GM12878 (cell line): ENCODE measurements around the gene PPP1CC. TPM values are rescaled to one million over a fixed set of nuclear protein-coding genes. Genes with fewer than 3 reads are reported as not detected.

Experiments used
- ATAC-seq: fragments of 200-7000 bp; cut with Tn5 transposase; 3 replicates; pipeline ENCODE4 v1.9.1; 2020; ENCODE audit warnings: mild to moderate bottlenecking, moderate library complexity
- BruUV-seq: library from RNA; stranded (reverse); fragments of 400-500 nt; replicated peaks from 2 replicates; lab custom pipeline; 2021; lab: Mats Ljungman, UMichigan
- CTCF ChIA-PET: fragments of 300-600 bp; sonication (Branson Sonifier 250); formaldehyde crosslinking; extraction: SDS; loops from one replicate; lab custom pipeline; 2021; ENCODE audit warnings: inconsistent platforms; lab: Yijun Ruan, JAX
- POLR2A ChIA-PET: fragments of 350-600 bp; formaldehyde crosslinking; extraction: SDS; loops from one replicate; lab custom pipeline; 2021; ENCODE audit warnings: inconsistent platforms; lab: Charles Lee
- RAD21 ChIA-PET: fragments of 300-600 bp; sonication (Branson Sonifier 250); formaldehyde crosslinking; loops from one replicate; lab custom pipeline; 2023; ENCODE audit warnings: antibody characterized with exemption; ENCODE audit not compliant: unreplicated experiment; lab: Charles Lee
- SMC1A ChIA-PET: fragments of 300-600 bp; sonication (Branson Sonifier 250); formaldehyde crosslinking; loops from one replicate; lab custom pipeline; 2023; ENCODE audit not compliant: unreplicated experiment, uncharacterized antibody; lab: Charles Lee
- DNase-seq: peaks from one replicate; pipeline ENCODE4 v3.0.0-alpha.2; 2011; ENCODE audit warnings: low read depth, low spot score
- FAIRE-seq: peaks from 3 replicates; lab custom pipeline; 2011; peaks lifted over from hg19 to GRCh38; lab: Jason Lieb, UNC
- H2AFZ ChIP-seq: 2 replicates; pipeline ENCODE4 v1.6.0; 2011; ENCODE audit warnings: low read depth, low read length, control low read depth; ENCODE audit not compliant: control insufficient read depth
- H3K27ac ChIP-seq: 2 replicates; pipeline ENCODE4 v1.5.1; 2011; ENCODE audit warnings: control low read depth; ENCODE audit not compliant: control insufficient read depth, insufficient read depth
- H3K27me3 ChIP-seq, 2 experiments: replicated peaks in 1 of 2; 2 replicates each; pipeline versions ENCODE4 v1.6.0 to v1.6.1; 2011; ENCODE audit warnings: low read length in 1 of 2; ENCODE audit not compliant: control insufficient read depth in 2 of 2, insufficient read depth in 2 of 2
- H3K36me3 ChIP-seq, 2 experiments: 2 replicates each; pipeline ENCODE4 v1.5.1; 2011; ENCODE audit warnings: low read length in 1 of 2; ENCODE audit not compliant: control insufficient read depth in 2 of 2, insufficient read depth in 2 of 2
- H3K4me1 ChIP-seq: 2 replicates; pipeline ENCODE4 v1.6.1; 2011; ENCODE audit warnings: mild to moderate bottlenecking, low read length, moderate library complexity, mixed read lengths; ENCODE audit not compliant: control insufficient read depth, insufficient read depth
- H3K4me2 ChIP-seq: 2 replicates; pipeline ENCODE4 v1.6.0; 2011; ENCODE audit warnings: control low read depth; ENCODE audit not compliant: control insufficient read depth, insufficient read depth
- H3K4me3 ChIP-seq: fragments of 200-600 bp; sonication (generic); 2 replicates; pipeline ENCODE4 v1.5.1; 2016
- H3K79me2 ChIP-seq: 2 replicates; pipeline ENCODE4 v1.6.0; 2011; ENCODE audit warnings: low read length; ENCODE audit not compliant: control insufficient read depth, insufficient read depth
- H3K9ac ChIP-seq: 2 replicates; pipeline ENCODE4 v1.8.0; 2011; ENCODE audit warnings: low read length, control low read depth, mixed read lengths; ENCODE audit not compliant: control insufficient read depth, insufficient read depth
- H3K9me3 ChIP-seq: replicated peaks from 3 replicates; pipeline ENCODE4 v1.5.1; 2011; ENCODE audit warnings: mild to moderate bottlenecking, low read length; ENCODE audit not compliant: control insufficient read depth, insufficient read depth
- H4K20me1 ChIP-seq: 2 replicates; pipeline ENCODE4 v1.6.0; 2011; ENCODE audit not compliant: control insufficient read depth, insufficient read depth
- BCL11A ChIP-seq: IDR thresholded peaks from 2 replicates; pipeline ENCODE4 v1.6.1; 2011; ENCODE audit warnings: low read depth, low read length
- LARP7 ChIP-seq: fragments of 450-650 bp; IDR thresholded peaks from 2 replicates; pipeline ENCODE4 v1.6.1; 2017; ENCODE audit warnings: mild to moderate bottlenecking
- MEF2A ChIP-seq: IDR thresholded peaks from 2 replicates; pipeline ENCODE4 v1.6.1; 2011; ENCODE audit warnings: low read depth, mild to moderate bottlenecking, low read length, moderate library complexity; ENCODE audit not compliant: insufficient read depth
- MTA3 ChIP-seq: IDR thresholded peaks from 2 replicates; pipeline ENCODE4 v1.6.1; 2012; ENCODE audit warnings: low read length, inconsistent platforms, borderline replicate concordance
- NFXL1 ChIP-seq: fragments of 450-650 bp; IDR thresholded peaks from 2 replicates; pipeline ENCODE4 v1.6.1; 2017; ENCODE audit warnings: antibody characterized with exemption, mild to moderate bottlenecking, borderline replicate concordance
- PML ChIP-seq: IDR thresholded peaks from 2 replicates; pipeline ENCODE4 v1.6.1; 2012; ENCODE audit warnings: low read length, inconsistent platforms
- RB1 ChIP-seq: fragments of 450-650 bp; formaldehyde crosslinking; IDR thresholded peaks from 2 replicates; pipeline ENCODE4 v1.6.1; 2017; ENCODE audit warnings: mild to moderate bottlenecking, borderline replicate concordance
- RUNX3 ChIP-seq: IDR thresholded peaks from 2 replicates; pipeline ENCODE4 v1.6.1; 2012; ENCODE audit warnings: low read length, inconsistent platforms
- SP1 ChIP-seq: IDR thresholded peaks from one replicate; pipeline ENCODE4 v1.6.1; 2011; ENCODE audit warnings: low read depth, low read length
- SPI1 ChIP-seq: IDR thresholded peaks from 2 replicates; pipeline ENCODE4 v1.6.1; 2011; ENCODE audit warnings: low read depth, mild to moderate bottlenecking, low read length, moderate library complexity, borderline replicate concordance; ENCODE audit not compliant: insufficient read depth
- ZNF217 ChIP-seq: fragments of 450-650 bp; IDR thresholded peaks from 2 replicates; pipeline ENCODE4 v1.6.1; 2017; ENCODE audit warnings: antibody characterized with exemption, mild to moderate bottlenecking
- ZSCAN29 ChIP-seq: fragments of 450-650 bp; IDR thresholded peaks from 2 replicates; pipeline ENCODE4 v1.6.1; 2017; ENCODE audit warnings: mild to moderate bottlenecking, moderate library complexity
- ZZZ3 ChIP-seq: IDR thresholded peaks from 2 replicates; pipeline ENCODE4 v1.6.1; 2011; ENCODE audit warnings: low read depth; ENCODE audit not compliant: control insufficient read depth, insufficient read length
- WGBS: methylation state at CpG from one replicate; pipeline ENCODE4 v1.1.6; 2016; ENCODE audit warnings: low lambda C conversion rate; ENCODE audit not compliant: insufficient replicate concordance, insufficient coverage; ENCODE audit errors: missing lambda C conversion rate; 5-methylcytosine and 5-hydroxymethylcytosine counted together
- in situ Hi-C: fragments of 300-500 bp; cut with MboI; formaldehyde crosslinking; loops from 9 replicates; pipeline ENCODE4 v1.14.3; 2018; ENCODE audit warnings: mixed read lengths
- intact Hi-C: fragments of 100-400 bp; cut with micrococcal nuclease; formaldehyde crosslinking; loops from one replicate; pipeline ENCODE4 v1.14.2; 2022; ENCODE audit not compliant: unreplicated experiment
- polyA plus RNA-seq, 11 experiments: library from polyadenylated mRNA; depleted of rRNA in 4 of 11; unstranded in 6 of 11; stranded (reverse) in 5 of 11; fragments of >200 nt; fragmentation: Nextera tagmentation in 4 of 11; fragmentation: Illumina TruSeq in 1 of 11; extraction: Ambion mirVana in 4 of 11; extraction: Trizol in 1 of 11; gene quantifications; 1 replicate in 1 of 11; 2 replicates in 10 of 11; pipeline versions ENCODE4 v1.2.1 to v1.2.3, GENCODE V29; 2011 to 2016; ENCODE audit warnings: inconsistent platforms in 2 of 11, missing spikeins in 2 of 11, low read depth in 1 of 11
- total RNA-seq, 4 experiments: library from RNA; depleted of rRNA in 3 of 4; stranded (reverse); fragments of >200 nt in 3 of 4; fragmentation: Illumina TruSeq in 1 of 4; extraction: Trizol in 1 of 4; gene quantifications; 2 replicates each; pipeline versions ENCODE4 v1.2.1 to v1.2.3, GENCODE V29; 2013 to 2021

The PPP1CC gene
- total and polyA plus RNA-seq, 10 of the 15 experiments (the other 5 are each of a cell fraction or from before 2014, with no cell fraction given) = 64.4 to 279 (median 157) TPM

DNA sequence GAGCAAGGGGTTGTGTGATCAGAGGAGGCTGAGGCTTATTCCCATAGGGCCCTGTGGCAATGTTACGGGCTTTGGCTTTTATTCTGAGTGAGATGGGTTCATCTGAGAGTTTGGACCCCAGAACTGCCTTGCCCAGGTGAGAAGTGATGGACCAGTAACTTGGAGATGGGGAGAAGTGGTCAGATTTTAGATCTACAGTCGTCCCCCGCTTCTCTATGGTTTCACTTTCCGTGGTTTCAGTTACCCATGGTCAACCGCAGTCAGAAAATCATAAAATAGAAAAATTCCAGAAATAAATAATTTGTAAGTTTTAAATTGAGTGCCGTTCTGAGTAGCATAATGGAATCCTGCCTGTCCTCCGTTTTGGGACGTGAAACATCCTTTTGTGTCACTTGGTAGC, 40.2 kb upstream of the PPP1CC start:
- H2AFZ ChIP-seq = no peak overlapping the region; the same call in 1 of the 2 replicates
- intact Hi-C loops (no loop called here), in situ Hi-C loops (no loop called here)
- peaks cover 37% of the 10 kb centered on the region for H3K4me1 ChIP-seq
- ATAC-seq (peak; percentile 63), FAIRE-seq (no peak), DNase-seq (no peak)
- ChIA-PET SMC1A (no interaction called here), CTCF (no interaction called here), RAD21 (no interaction called here), POLR2A (no interaction called here)
- H3K36me3 ChIP-seq = no peaks in the 10 kb centered on the region
- no peak overlapping the region for H3K4me3 ChIP-seq
- 47% methylated on average over 8 of the region's 8 CpGs for WGBS
- no peak for TF ChIP-seq ZZZ3
- no peak for TF ChIP-seq RB1
- no peak for TF ChIP-seq SP1
- no peak for TF ChIP-seq MTA3
- no peak for TF ChIP-seq BCL11A
- TF ChIP-seq NFXL1 = no peak
- peak; percentile 69 for TF ChIP-seq RUNX3
- TF ChIP-seq PML = no peak
- no peak for TF ChIP-seq LARP7
- TF ChIP-seq SPI1 = peak; percentile 13; the same call in 1 of the 2 replicates
- TF ChIP-seq MEF2A = no peak
- no peak for TF ChIP-seq ZNF217
- no peak for TF ChIP-seq ZSCAN29
- no peak overlapping the region for H3K27ac ChIP-seq
- no peaks in the 10 kb centered on the region for H3K27me3 ChIP-seq
- BruUV-seq = no TSS peak
- H3K9ac ChIP-seq = no peak overlapping the region
- H3K4me2 ChIP-seq = peak overlapping the region; percentile 59; the same call in 1 of the 2 replicates
- no peaks in the 10 kb centered on the region for H3K79me2 ChIP-seq
- no peaks in the 10 kb centered on the region; the same call in 2 of the 3 replicates for H3K9me3 ChIP-seq
- no peaks in the 10 kb centered on the region for H4K20me1 ChIP-seq
